H9 (cell line): ENCODE results near the gene PPP1R12A. TPM values are rescaled to one million over a fixed set of nuclear protein-coding genes. Genes with fewer than 3 reads are reported as not detected.

Experiments
- DNase-seq: peaks from one replicate; pipeline ENCODE4 v3.0.0-alpha.2; 2017
- H2AFZ ChIP-seq: one replicate; pipeline ENCODE4 v1.6.1; 2013; ENCODE audit warnings: mild to moderate bottlenecking, low read length, control low read depth, moderate library complexity
- H2AK5ac ChIP-seq: 2 replicates; pipeline ENCODE4 v1.6.1; 2013; ENCODE audit warnings: low read length, control low read depth, mixed read lengths; ENCODE audit not compliant: insufficient read length
- H2BK120ac ChIP-seq: one replicate; pipeline ENCODE4 v1.6.1; 2013; ENCODE audit warnings: low read depth, mild to moderate bottlenecking, low read length, control low read depth, inconsistent platforms; ENCODE audit not compliant: poor library complexity, severe bottlenecking
- H2BK12ac ChIP-seq: 2 replicates; pipeline ENCODE4 v1.6.1; 2013; ENCODE audit warnings: low read length, control low read depth, mixed read lengths, low read depth; ENCODE audit not compliant: insufficient read length
- H2BK15ac ChIP-seq: 2 replicates; pipeline ENCODE4 v1.6.1; 2013; ENCODE audit warnings: low read depth, low read length, control low read depth
- H2BK20ac ChIP-seq: one replicate; pipeline ENCODE4 v1.6.1; 2013; ENCODE audit warnings: low read depth, mild to moderate bottlenecking, low read length, control low read depth, inconsistent platforms; ENCODE audit not compliant: poor library complexity, severe bottlenecking
- H2BK5ac ChIP-seq: 2 replicates; pipeline ENCODE4 v1.6.1; 2013; ENCODE audit warnings: low read length, control low read depth, mixed read lengths; ENCODE audit not compliant: insufficient read length
- H3K14ac ChIP-seq: 2 replicates; pipeline ENCODE4 v1.6.1; 2013; ENCODE audit warnings: low read length, control low read depth; ENCODE audit not compliant: insufficient read depth
- H3K18ac ChIP-seq: 2 replicates; pipeline ENCODE4 v1.6.1; 2013; ENCODE audit warnings: low read depth, mild to moderate bottlenecking, mixed read lengths, low read length, control low read depth; ENCODE audit not compliant: insufficient read length
- H3K23ac ChIP-seq: 2 replicates; pipeline ENCODE4 v1.6.1; 2013; ENCODE audit warnings: low read length, control low read depth, mixed read lengths, low read depth; ENCODE audit not compliant: insufficient read length
- H3K23me2 ChIP-seq: 2 replicates; pipeline ENCODE4 v1.6.1; 2013; ENCODE audit warnings: low read depth, mild to moderate bottlenecking, mixed read lengths, low read length, control low read depth; ENCODE audit not compliant: insufficient read length, poor library complexity, severe bottlenecking
- H3K27ac ChIP-seq: 2 replicates; pipeline ENCODE4 v1.5.1; 2013; ENCODE audit warnings: low read length, control low read depth, mixed read lengths, low read depth; ENCODE audit not compliant: insufficient read length
- H3K27me3 ChIP-seq: 2 replicates; pipeline ENCODE4 v1.6.1; 2013; ENCODE audit warnings: low read length, control low read depth, inconsistent platforms; ENCODE audit not compliant: insufficient read depth
- H3K4ac ChIP-seq: 2 replicates; pipeline ENCODE4 v1.6.1; 2013; ENCODE audit warnings: low read depth, mild to moderate bottlenecking, control low read depth, inconsistent platforms, low read length, moderate library complexity
- H3K4me1 ChIP-seq: 2 replicates; pipeline ENCODE4 v1.6.1; 2013; ENCODE audit warnings: low read length, control low read depth, inconsistent platforms; ENCODE audit not compliant: insufficient read depth
- H3K4me2 ChIP-seq: 2 replicates; pipeline ENCODE4 v1.6.1; 2013; ENCODE audit warnings: low read length, control low read depth, mixed read lengths; ENCODE audit not compliant: insufficient read length, insufficient read depth
- H3K56ac ChIP-seq: 2 replicates; pipeline ENCODE4 v1.6.1; 2013; ENCODE audit warnings: low read depth, mild to moderate bottlenecking, mixed read lengths, low read length, control low read depth; ENCODE audit not compliant: insufficient read length
- H3K79me1 ChIP-seq: 2 replicates; pipeline ENCODE4 v1.6.1; 2013; ENCODE audit warnings: low read depth, mild to moderate bottlenecking, moderate library complexity, low read length, control low read depth, inconsistent platforms; ENCODE audit not compliant: insufficient read depth, poor library complexity, severe bottlenecking
- H3K79me2 ChIP-seq: 2 replicates; pipeline ENCODE4 v1.6.1; 2013; ENCODE audit warnings: low read length, control low read depth, inconsistent platforms; ENCODE audit not compliant: insufficient read depth
- H3K9ac ChIP-seq: 2 replicates; pipeline ENCODE4 v1.6.1; 2013; ENCODE audit warnings: low read length, control low read depth, mixed read lengths; ENCODE audit not compliant: insufficient read length; ENCODE audit errors: extremely low read depth
- H3K9me3 ChIP-seq: one replicate; pipeline ENCODE4 v1.6.1; 2013; ENCODE audit warnings: low read depth, low read length, inconsistent platforms; ENCODE audit not compliant: control insufficient read depth
- H3T11ph ChIP-seq: one replicate; pipeline ENCODE4 v1.6.1; 2013; ENCODE audit warnings: mild to moderate bottlenecking, low read length, control low read depth, inconsistent platforms
- H4K20me1 ChIP-seq: one replicate; pipeline ENCODE4 v1.6.1; 2013; ENCODE audit not compliant: control insufficient read depth, insufficient read length, insufficient read depth
- H4K5ac ChIP-seq: 2 replicates; pipeline ENCODE4 v1.6.1; 2013; ENCODE audit warnings: low read depth, mild to moderate bottlenecking, mixed read lengths, low read length, control low read depth; ENCODE audit not compliant: insufficient read length
- H4K8ac ChIP-seq: replicated peaks from 2 replicates; pipeline ENCODE4 v1.6.1; 2013; ENCODE audit warnings: low read length, control low read depth, mixed read lengths, low read depth; ENCODE audit not compliant: insufficient read length
- H4K91ac ChIP-seq: 2 replicates; pipeline ENCODE4 v1.6.1; 2013; ENCODE audit warnings: low read depth, mild to moderate bottlenecking, moderate library complexity, mixed read lengths, low read length, control low read depth; ENCODE audit not compliant: insufficient read length
- H3K27ac Mint-ChIP-seq, 3 experiments: 2 replicates in 2 of 3; 3 replicates in 1 of 3; pipeline ENCODE4 v1.8.0; 2020 to 2021; ENCODE audit warnings: mixed read lengths in 3 of 3, mild to moderate bottlenecking in 1 of 3, moderate library complexity in 1 of 3
- H3K27me3 Mint-ChIP-seq: 2 replicates; pipeline ENCODE4 v1.8.0; 2021; ENCODE audit warnings: low read depth, mild to moderate bottlenecking, moderate library complexity, mixed read lengths
- H3K36me3 Mint-ChIP-seq, 3 experiments: 2 replicates in 2 of 3; 3 replicates in 1 of 3; pipeline ENCODE4 v1.8.0; 2020 to 2021; ENCODE audit warnings: low read depth in 3 of 3, mixed read lengths in 3 of 3; ENCODE audit not compliant: insufficient read depth in 1 of 3
- H3K4me1 Mint-ChIP-seq, 2 experiments: 2 replicates each; pipeline ENCODE4 v1.8.0; 2020; ENCODE audit warnings: mixed read lengths in 2 of 2
- H3K4me3 Mint-ChIP-seq, 2 experiments: 2 replicates in 1 of 2; 3 replicates in 1 of 2; pipeline ENCODE4 v1.8.0; 2020 to 2021; ENCODE audit warnings: mild to moderate bottlenecking in 2 of 2, mixed read lengths in 2 of 2, moderate library complexity in 1 of 2
- H3K9me3 Mint-ChIP-seq, 2 experiments: 2 replicates in 1 of 2; 3 replicates in 1 of 2; pipeline ENCODE4 v1.8.0; 2020; ENCODE audit warnings: mild to moderate bottlenecking in 2 of 2, mixed read lengths in 2 of 2, moderate library complexity in 1 of 2
- CTCF ChIP-seq: fragments of 200-600 bp; sonication (generic); conservative IDR thresholded peaks from 3 replicates; pipeline ENCODE4 v1.8.0; 2021; ENCODE audit warnings: antibody characterized with exemption, mild to moderate bottlenecking
- WGBS: extraction: QIAGEN DNeasy Blood & Tissue Kit; methylation state at CpG from one replicate; pipeline ENCODE4 v1.1.7; 2013; ENCODE audit warnings: missing lambda C conversion rate, low lambda C conversion rate, mixed read lengths; ENCODE audit not compliant: insufficient read length; ENCODE audit errors: extremely low coverage; 5-methylcytosine and 5-hydroxymethylcytosine counted together
- total RNA-seq: library from RNA; stranded (reverse); gene quantifications from 2 replicates; pipeline ENCODE4 v1.2.1, GENCODE V29; 2021

Gene PPP1R12A
- total RNA-seq, 1 experiment from 2014 or later: 93.5 TPM

DNA sequence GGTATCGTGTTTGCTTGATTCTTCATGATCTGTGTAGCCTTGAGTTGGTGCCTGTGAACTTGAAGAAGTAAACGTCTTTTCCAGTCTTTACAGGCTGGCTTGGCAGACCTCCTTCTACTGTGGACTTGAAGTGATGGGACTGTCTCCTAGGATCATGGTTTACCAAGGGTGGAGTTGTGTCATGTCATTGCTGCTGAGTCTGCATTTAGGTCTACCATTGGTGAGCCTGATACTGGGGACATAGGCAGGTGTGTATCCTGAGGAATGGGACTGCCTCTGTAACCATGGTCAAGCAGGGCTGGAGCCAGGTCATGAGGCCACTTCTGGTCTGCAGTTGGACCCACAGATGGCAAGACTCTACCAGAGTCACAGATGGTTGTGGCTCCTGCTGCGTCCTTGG is 20.7 kb upstream of the PPP1R12A start:
- DNase-seq: no peak
- Histone ChIP-seq H3K23ac (no peak overlapping the region), H3K27ac (no peak overlapping the region), H2AK5ac (no peak overlapping the region), H3K9me3 (no peaks in the 10 kb centered on the region), H2BK20ac (no peak overlapping the region), H3K9ac (no peak overlapping the region), H3K14ac (no peak overlapping the region), H2BK5ac (no peak overlapping the region), H4K8ac (no peak overlapping the region), H4K91ac (no peak overlapping the region), H3K18ac (no peak overlapping the region), H3K23me2 (no peaks in the 10 kb centered on the region), H3K79me1 (no peaks in the 10 kb centered on the region), H3K79me2 (no peaks in the 10 kb centered on the region), H3T11ph (no peak overlapping the region), H3K56ac (no peak overlapping the region), H3K4me2 (no peak overlapping the region), H4K20me1 (no peaks in the 10 kb centered on the region), H2BK15ac (no peak overlapping the region), H3K27me3 (no peaks in the 10 kb centered on the region), H3K4ac (no peak overlapping the region), H2AFZ (no peak overlapping the region), H3K4me1 (no peaks in the 10 kb centered on the region), H2BK12ac (no peak overlapping the region), H4K5ac (no peak overlapping the region), H2BK120ac (no peak overlapping the region)
- H3K27ac Mint-ChIP-seq: no peak overlapping the region
- H3K4me1 Mint-ChIP-seq: 0 out of 4 replicates have a peak, but pooled peaks cover 0 to 5% of the 10 kb centered on the region in 2 experiments
- H3K36me3 Mint-ChIP-seq: peaks cover 0 to 7% (median 0%) of the 10 kb centered on the region in 3 experiments; a peak in 2 of 7 replicates
- peaks cover 5 to 10% of the 10 kb centered on the region in 2 experiments; a peak in 3 of 5 replicates for H3K9me3 Mint-ChIP-seq
- no CpG with 5 or more reads among the region's 3 CpGs for WGBS
- no peaks in the 10 kb centered on the region for H3K27me3 Mint-ChIP-seq
- H3K4me3 Mint-ChIP-seq: no peak overlapping the region
- no peak for TF ChIP-seq CTCF
